IPS DF 19.7 (cell line): ENCODE measurements around the gene B4GALT5.

Experiments
- DNase-seq: peaks from one replicate; pipeline ENCODE4 v3.0.0-alpha.2; 2013; ENCODE audit warnings: low read depth, low spot score

B4GALT5 gene

GRCh38 chr20:49701241-49701790 is 12.4 kb downstream of the B4GALT5 start:
- DNase-seq, result no peak

GRCh38 chr20:49700411-49701185 is 13.1 kb downstream of the B4GALT5 start:
- no peak for DNase-seq

GRCh38 chr20:49699200-49699992 is 14.3 kb downstream of the B4GALT5 start:
- no peak for DNase-seq

- no peak for DNase-seq
Observed at GRCh38 chr20:49698477-49698876, 15.2 kb downstream of the B4GALT5 start.

GRCh38 chr20:49697071-49697470 is 16.6 kb downstream of the B4GALT5 start:
- DNase-seq, result no peak

GRCh38 chr20:49696594-49696993 is 17.1 kb downstream of the B4GALT5 start:
- no peak for DNase-seq

GRCh38 chr20:49695830-49696229 is 17.8 kb downstream of the B4GALT5 start:
- no peak for DNase-seq

GRCh38 chr20:49694450-49695071 is 19.1 kb downstream of the B4GALT5 start:
- no peak for DNase-seq

GRCh38 chr20:49693435-49694171 is 20.1 kb downstream of the B4GALT5 start:
- no peak for DNase-seq

GRCh38 chr20:49692941-49693340 is 20.7 kb downstream of the B4GALT5 start:
- DNase-seq, result no peak

- no peak for DNase-seq
Observed at GRCh38 chr20:49691818-49692568, 21.7 kb downstream of the B4GALT5 start.

- no peak for DNase-seq
Observed at GRCh38 chr20:49690899-49691620, 22.6 kb downstream of the B4GALT5 start.

- no peak for DNase-seq
Observed at GRCh38 chr20:49687595-49688567, 25.8 kb downstream of the B4GALT5 start.

- DNase-seq, result no peak
Observed at GRCh38 chr20:49685809-49686208, 27.9 kb downstream of the B4GALT5 start.

GRCh38 chr20:49685161-49685601 is 28.5 kb downstream of the B4GALT5 start:
- DNase-seq, result no peak

- DNase-seq, result no peak
Observed at GRCh38 chr20:49684335-49684997, 29.2 kb downstream of the B4GALT5 start.

GRCh38 chr20:49682798-49683197 is 30.9 kb downstream of the B4GALT5 start:
- no peak for DNase-seq

GRCh38 chr20:49682278-49682677 is 31.4 kb downstream of the B4GALT5 start:
- no peak for DNase-seq
